Astrocyte (in vitro differentiated cells and primary cell): ENCODE data around the gene GALNT2. TPM values are rescaled to one million over a fixed set of nuclear protein-coding genes. Genes with fewer than 3 reads are reported as not detected.

Experiments used
- DNase-seq: peaks from one replicate; pipeline ENCODE4 v3.0.0-alpha.2; 2010; ENCODE audit warnings: low read depth
- FAIRE-seq: peaks from 2 replicates; lab custom pipeline; 2011; peaks lifted over from hg19 to GRCh38; lab: Jason Lieb, UNC
- H2AFZ ChIP-seq: 2 replicates; pipeline ENCODE4 v1.6.0; 2012; ENCODE audit warnings: low read depth, low read length, inconsistent platforms
- H3K27ac ChIP-seq: 2 replicates; pipeline ENCODE4 v1.5.1; 2011; ENCODE audit warnings: low read depth, low read length, inconsistent platforms
- H3K27me3 ChIP-seq: 2 replicates; pipeline ENCODE4 v1.6.0; 2011; ENCODE audit warnings: low read length, inconsistent platforms; ENCODE audit not compliant: insufficient read depth
- H3K36me3 ChIP-seq: 2 replicates; pipeline ENCODE4 v1.5.1; 2011; ENCODE audit warnings: low read length, inconsistent platforms; ENCODE audit not compliant: insufficient read depth
- H3K4me1 ChIP-seq: 2 replicates; pipeline ENCODE4 v1.5.1; 2011; ENCODE audit warnings: low read length, inconsistent platforms; ENCODE audit not compliant: insufficient read depth
- H3K4me2 ChIP-seq: 2 replicates; pipeline ENCODE4 v1.6.0; 2012; ENCODE audit warnings: low read length, inconsistent platforms
- H3K4me3 ChIP-seq: 2 replicates; pipeline ENCODE4 v1.5.1; 2011; ENCODE audit warnings: low read depth, mild to moderate bottlenecking, low read length, inconsistent platforms; ENCODE audit not compliant: insufficient read depth
- H3K79me2 ChIP-seq: 2 replicates; pipeline ENCODE4 v1.6.0; 2012; ENCODE audit warnings: mild to moderate bottlenecking, low read length, inconsistent platforms; ENCODE audit not compliant: insufficient read depth
- H3K9ac ChIP-seq: 2 replicates; pipeline ENCODE4 v1.6.0; 2012; ENCODE audit warnings: mild to moderate bottlenecking, low read length, inconsistent platforms
- H3K9me3 ChIP-seq: 2 replicates; pipeline ENCODE4 v1.5.1; 2012; ENCODE audit warnings: low read depth, mild to moderate bottlenecking, low read length, inconsistent platforms; ENCODE audit not compliant: insufficient read depth
- H4K20me1 ChIP-seq: 2 replicates; pipeline ENCODE4 v1.6.0; 2012; ENCODE audit warnings: low read length, inconsistent platforms; ENCODE audit not compliant: insufficient read depth
- H3K27ac Mint-ChIP-seq: one replicate; pipeline ENCODE4 v1.8.0; 2021; ENCODE audit warnings: mild to moderate bottlenecking, mixed read lengths; ENCODE audit not compliant: unreplicated experiment
- H3K27me3 Mint-ChIP-seq: one replicate; pipeline ENCODE4 v1.8.0; 2021; ENCODE audit warnings: low read depth, mixed read lengths; ENCODE audit not compliant: unreplicated experiment
- H3K36me3 Mint-ChIP-seq: one replicate; pipeline ENCODE4 v1.8.0; 2021; ENCODE audit warnings: low read depth, mixed read lengths; ENCODE audit not compliant: unreplicated experiment
- H3K4me1 Mint-ChIP-seq: one replicate; pipeline ENCODE4 v1.8.0; 2021; ENCODE audit warnings: low read depth, mixed read lengths; ENCODE audit not compliant: unreplicated experiment
- H3K4me3 Mint-ChIP-seq: one replicate; pipeline ENCODE4 v1.8.0; 2021; ENCODE audit warnings: mild to moderate bottlenecking, moderate library complexity, mixed read lengths; ENCODE audit not compliant: unreplicated experiment
- H3K9me3 Mint-ChIP-seq: one replicate; pipeline ENCODE4 v1.8.0; 2021; ENCODE audit warnings: mild to moderate bottlenecking, mixed read lengths; ENCODE audit not compliant: unreplicated experiment
- CTCF ChIP-seq: IDR thresholded peaks from 2 replicates; pipeline ENCODE4 v1.5.1; 2011; ENCODE audit warnings: low read depth, mild to moderate bottlenecking, inconsistent platforms, low read length, moderate library complexity; ENCODE audit not compliant: insufficient read depth
- EZH2 ChIP-seq: IDR thresholded peaks from 2 replicates; pipeline ENCODE4 v1.6.1; 2012; ENCODE audit warnings: mild to moderate bottlenecking, low read length, inconsistent platforms; ENCODE audit not compliant: insufficient read depth
- total RNA-seq: library from RNA; stranded (reverse); gene quantifications from 2 replicates; pipeline ENCODE4 v1.2.1, GENCODE V29; 2021

The GALNT2 gene
- total RNA-seq, 1 donor from 2014 or later, result 507 TPM

GRCh38 chr1:230323686-230324085 lies 256.6 kb downstream of the GALNT2 start:
- no peak overlapping the region for H2AFZ ChIP-seq
- H3K27me3 ChIP-seq, result no peaks in the 10 kb centered on the region
- no peaks in the 10 kb centered on the region for H3K9me3 ChIP-seq
- Mint-ChIP-seq H3K9me3 (no peaks in the 10 kb centered on the region), H3K27ac (no peak overlapping the region), H3K4me1 (peaks cover 18% of the 10 kb centered on the region), H3K4me3 (no peak overlapping the region), H3K36me3 (peaks cover 44% of the 10 kb centered on the region), H3K27me3 (peaks cover 2% of the 10 kb centered on the region)
- no peak overlapping the region for H3K27ac ChIP-seq
- DNase-seq (no peak), FAIRE-seq (no peak)
- TF ChIP-seq CTCF (no peak), EZH2 (no peak)
- H3K4me2 ChIP-seq, result no peak overlapping the region
- H4K20me1 ChIP-seq, result no peaks in the 10 kb centered on the region
- no peak overlapping the region for H3K4me3 ChIP-seq
- H3K9ac ChIP-seq, result no peak overlapping the region
- H3K36me3 ChIP-seq, result no peaks in the 10 kb centered on the region
- peaks cover 5% of the 10 kb centered on the region for H3K4me1 ChIP-seq
- H3K79me2 ChIP-seq, result no peaks in the 10 kb centered on the region

- Mint-ChIP-seq H3K4me3 (no peak overlapping the region), H3K4me1 (peaks cover 19% of the 10 kb centered on the region), H3K9me3 (no peaks in the 10 kb centered on the region), H3K27ac (peak overlapping the region; percentile 47), H3K27me3 (peaks cover 2% of the 10 kb centered on the region), H3K36me3 (peaks cover 32% of the 10 kb centered on the region)
- no peaks in the 10 kb centered on the region for H4K20me1 ChIP-seq
- no peak for TF ChIP-seq EZH2
- TF ChIP-seq CTCF, result no peak
- no peaks in the 10 kb centered on the region for H3K36me3 ChIP-seq
- H3K27me3 ChIP-seq, result no peaks in the 10 kb centered on the region
- H2AFZ ChIP-seq, result no peak overlapping the region
- FAIRE-seq, result no peak
- H3K79me2 ChIP-seq, result no peaks in the 10 kb centered on the region
- H3K4me3 ChIP-seq, result no peak overlapping the region
- DNase-seq, result no peak
- H3K27ac ChIP-seq, result no peak overlapping the region
- H3K4me1 ChIP-seq, result peaks cover 5% of the 10 kb centered on the region
- peak overlapping the region; percentile 10 for H3K4me2 ChIP-seq
- H3K9me3 ChIP-seq, result no peaks in the 10 kb centered on the region
- H3K9ac ChIP-seq, result no peak overlapping the region
Measured at GRCh38 chr1:230326971-230327891, 260.2 kb downstream of the GALNT2 start.

GRCh38 chr1:230327892-230328284 lies 260.9 kb downstream of the GALNT2 start:
- Mint-ChIP-seq H3K9me3 (no peaks in the 10 kb centered on the region), H3K4me1 (peaks cover 23% of the 10 kb centered on the region), H3K27ac (peak overlapping the region; percentile 4), H3K4me3 (no peak overlapping the region), H3K27me3 (peaks cover 2% of the 10 kb centered on the region), H3K36me3 (peaks cover 33% of the 10 kb centered on the region)
- FAIRE-seq (no peak), DNase-seq (peak; percentile 43)
- Histone ChIP-seq H3K9ac (no peak overlapping the region), H3K9me3 (no peaks in the 10 kb centered on the region), H3K27ac (no peak overlapping the region), H3K36me3 (no peaks in the 10 kb centered on the region), H3K4me3 (no peak overlapping the region), H2AFZ (no peak overlapping the region), H4K20me1 (no peaks in the 10 kb centered on the region), H3K4me2 (peak overlapping the region; percentile 10), H3K79me2 (no peaks in the 10 kb centered on the region), H3K27me3 (no peaks in the 10 kb centered on the region), H3K4me1 (peaks cover 5% of the 10 kb centered on the region)
- TF ChIP-seq CTCF (no peak), EZH2 (no peak)
